K562 treated with DMSO at 1 percent for 4 hours (cell line): ENCODE measurements around the gene PFDN2. TPM values are rescaled to one million over a fixed set of nuclear protein-coding genes. Genes with fewer than 3 reads are reported as not detected.

Experiments used
- total RNA-seq: library from RNA; unstranded; fragments of 300-600 nt; gene quantifications from 2 replicates; pipeline ENCODE4 v1.2.3, GENCODE V29; 2022; ENCODE audit not compliant: insufficient read depth

Gene PFDN2, protein sequence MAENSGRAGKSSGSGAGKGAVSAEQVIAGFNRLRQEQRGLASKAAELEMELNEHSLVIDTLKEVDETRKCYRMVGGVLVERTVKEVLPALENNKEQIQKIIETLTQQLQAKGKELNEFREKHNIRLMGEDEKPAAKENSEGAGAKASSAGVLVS
- total RNA-seq: 145 and 191 TPM in 2 replicates

GRCh38 chr1:161117759-161118581, at the start of gene PFDN2, which contains the start of gene NIT1:
TSS of gene PFDN2 (minus strand) at chr1:161118037. CDS start at chr1:161118026, 11 bp downstream.
TSS of gene NIT1 (plus strand) at chr1:161118105. CDS start at chr1:161118177, 72 bp downstream.

GRCh38 chr1:161165742-161166668, 48.2 kb upstream of the PFDN2 start, which contains the start of gene PPOX:
TSS of gene PPOX (plus strand) at chr1:161166426. CDS start at chr1:161166848, 422 bp downstream.

DNA sequence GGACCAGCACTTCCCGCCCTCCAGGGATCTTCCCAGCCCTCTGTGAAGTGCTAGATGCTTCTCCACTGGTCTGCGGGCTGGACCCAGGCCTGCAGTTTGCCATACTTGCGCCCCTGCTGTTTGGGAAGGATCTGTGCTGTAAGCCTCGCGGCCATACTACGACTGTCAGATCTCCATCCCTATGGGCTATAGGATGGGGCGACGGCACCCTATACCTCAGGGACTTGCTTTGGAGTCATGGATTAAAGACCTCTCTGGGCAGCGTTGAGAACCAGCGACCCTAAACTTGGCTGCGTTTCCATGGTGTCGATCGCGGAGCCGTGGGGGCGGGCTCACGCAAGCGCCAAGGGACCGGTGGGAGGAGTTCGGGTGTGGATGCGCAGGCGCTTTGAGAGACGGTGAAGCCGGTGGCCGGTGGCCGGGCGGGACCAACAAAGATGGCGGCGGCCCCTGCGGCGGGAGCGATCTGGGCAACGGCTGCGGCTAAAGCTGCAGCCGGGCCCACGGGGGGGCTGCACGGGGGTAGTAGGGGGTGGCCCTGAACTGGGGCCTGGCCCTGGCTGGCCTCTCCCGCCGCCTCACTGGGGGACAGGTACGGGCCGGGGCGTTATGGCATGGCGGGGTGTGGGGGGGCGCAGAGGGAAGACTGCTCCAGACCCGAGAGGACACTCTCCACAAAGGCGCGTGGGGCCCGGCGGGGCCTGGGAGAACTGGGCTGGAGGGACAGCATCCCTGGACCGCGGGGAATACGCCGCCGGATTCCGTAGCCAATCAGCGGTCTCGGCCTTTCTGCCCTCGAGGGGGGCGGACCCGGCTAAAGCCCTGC, 41.5 kb upstream of the PFDN2 start, which contains the start of gene USP21:
USP21 (plus strand) TSS at position 414 of the 826 bp plus-strand sequence. CDS start 1,141 bp downstream, outside the sequence.

GRCh38 chr1:161153682-161154337, 36.0 kb upstream of the PFDN2 start, which contains the start of gene UFC1:
TSS of gene UFC1 (plus strand) at chr1:161153978. CDS start at chr1:161153998, 20 bp downstream.

GRCh38 chr1:161132410-161133219, 14.8 kb upstream of the PFDN2 start, which contains the start of gene DEDD:
TSS of gene DEDD (minus strand) at chr1:161132667. CDS start at chr1:161124462, 8,205 bp downstream.

GRCh38 chr1:161098210-161099068, 19.4 kb downstream of the PFDN2 start, which contains the start of gene KLHDC9:
TSS of gene KLHDC9 (plus strand) at chr1:161098361. CDS start at chr1:161098536, 175 bp downstream.

GRCh38 chr1:161089251-161089924, 28.4 kb downstream of the PFDN2 start, which contains the start of gene NECTIN4:
TSS of gene NECTIN4 (minus strand) at chr1:161089558. CDS start at chr1:161089296, 262 bp downstream.

DNA sequence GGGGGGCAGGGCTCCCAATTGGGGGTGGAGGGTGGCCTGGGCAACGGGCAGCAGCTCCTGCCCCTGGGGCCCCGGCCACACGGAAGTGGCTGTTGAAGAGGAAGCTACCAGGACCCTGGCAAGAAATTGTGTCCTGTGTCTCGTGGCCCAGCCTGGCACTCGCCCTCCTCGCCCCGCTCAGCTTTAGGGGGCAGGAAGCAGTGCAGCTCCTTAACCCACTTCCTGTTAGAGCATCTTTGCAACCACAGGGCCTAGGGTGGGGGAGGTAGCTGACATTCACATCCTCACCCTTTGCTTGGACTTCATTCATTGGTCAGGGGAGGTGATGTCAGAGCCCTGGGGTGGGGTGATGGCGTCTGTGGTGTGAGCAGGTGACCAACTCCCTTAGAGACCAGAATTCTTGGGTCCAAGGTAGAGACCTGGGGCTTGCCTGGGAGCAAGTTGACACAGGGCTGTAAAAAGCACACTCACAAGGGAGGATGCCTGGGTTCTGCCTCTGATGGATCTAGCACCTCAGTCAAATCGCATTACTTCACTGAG, 48.0 kb downstream of the PFDN2 start, which contains the start of gene ARHGAP30:
ARHGAP30 (minus strand) TSS at position 161 of the 540 bp plus-strand sequence. CDS start 267 bp downstream, outside the sequence.

Other genes with a start within 250 kb of the PFDN2 start
- gene ITLN1, start 232.9 kb downstream of the PFDN2 start, total RNA-seq: not detected in 2 replicates
- gene ITLN2, start 163.2 kb downstream of the PFDN2 start, total RNA-seq: not detected in 2 replicates
- gene F11R, start 96.9 kb downstream of the PFDN2 start, total RNA-seq: 44.0 and 45.4 TPM in 2 replicates
- gene TSTD1, start 79.1 kb downstream of the PFDN2 start, total RNA-seq: not detected in 2 replicates
- 53.7 and 57.3 TPM in 2 replicates for gene USF1, start 72.1 kb downstream of the PFDN2 start, total RNA-seq
- not detected in 2 replicates for gene ARHGAP30, start 48.1 kb downstream of the PFDN2 start, total RNA-seq
- not detected in 2 replicates for gene NECTIN4, start 28.5 kb downstream of the PFDN2 start, total RNA-seq
- not detected in 2 replicates for gene KLHDC9, start 19.7 kb downstream of the PFDN2 start, total RNA-seq
- gene NIT1, start 68 bp upstream of the PFDN2 start, total RNA-seq: 26.6 and 27.9 TPM in 2 replicates
- 22.8 and 25.7 TPM in 2 replicates for gene DEDD, start 14.6 kb upstream of the PFDN2 start, total RNA-seq
- 89.4 and 115 TPM in 2 replicates for gene UFC1, start 35.9 kb upstream of the PFDN2 start, total RNA-seq
- gene USP21, start 41.5 kb upstream of the PFDN2 start, total RNA-seq: 18.7 and 24.9 TPM in 2 replicates
- gene PPOX, start 48.4 kb upstream of the PFDN2 start, total RNA-seq: 20.5 and 26.6 TPM in 2 replicates
- gene B4GALT3, start 59.5 kb upstream of the PFDN2 start, total RNA-seq: 67.8 and 78.2 TPM in 2 replicates
- gene ADAMTS4, start 81.0 kb upstream of the PFDN2 start, total RNA-seq: 0.65 and 0.77 TPM in 2 replicates
- gene NDUFS2, start 84.3 kb upstream of the PFDN2 start, total RNA-seq: 79.0 and 81.6 TPM in 2 replicates
- not detected in 2 replicates for gene FCER1G, start 97.3 kb upstream of the PFDN2 start, total RNA-seq
- not detected in 2 replicates for gene APOA2, start 105.6 kb upstream of the PFDN2 start, total RNA-seq
- 8.5 and 12.5 TPM in 2 replicates for gene TOMM40L, start 108.0 kb upstream of the PFDN2 start, total RNA-seq
- not detected in 2 replicates for gene NR1I3, start 120.2 kb upstream of the PFDN2 start, total RNA-seq
- gene PCP4L1, start 140.7 kb upstream of the PFDN2 start, total RNA-seq: not detected in 2 replicates
- 2.5 and 3.4 TPM in 2 replicates for gene MPZ, start 191.9 kb upstream of the PFDN2 start, total RNA-seq
- 128 and 155 TPM in 2 replicates for gene SDHC, start 196.3 kb upstream of the PFDN2 start, total RNA-seq
- not detected in 2 replicates for gene CFAP126, start 249.8 kb upstream of the PFDN2 start, total RNA-seq